Activated CD8-positive, alpha-beta memory T cell treated with anti-CD3 and anti-CD28 coated beads, Interleukin-2, amount 50 U/mL, for 24 hours (primary cell): ENCODE measurements around the gene TBC1D22A.

Experiments
- DNase-seq: peaks from one replicate; pipeline ENCODE4 v3.0.0-alpha.2; 2020; ENCODE audit errors: extremely low read depth

The TBC1D22A gene

GRCh38 chr22:46858181-46858771, 95.8 kb downstream of the TBC1D22A start:
- no peak for DNase-seq

GRCh38 chr22:46860562-46860961, 98.1 kb downstream of the TBC1D22A start:
- no peak for DNase-seq

GRCh38 chr22:46861468-46862367, 99.3 kb downstream of the TBC1D22A start:
- DNase-seq, result no peak

- no peak for DNase-seq
Observed at GRCh38 chr22:46862418-46863324, 100.2 kb downstream of the TBC1D22A start.

GRCh38 chr22:46863794-46864193, 101.3 kb downstream of the TBC1D22A start:
- DNase-seq, result no peak

- no peak for DNase-seq
Observed at GRCh38 chr22:46864314-46865051, 102.0 kb downstream of the TBC1D22A start.

- no peak for DNase-seq
Observed at GRCh38 chr22:46865052-46865434, 102.6 kb downstream of the TBC1D22A start.

GRCh38 chr22:46865642-46866041, 103.2 kb downstream of the TBC1D22A start:
- DNase-seq, result no peak

GRCh38 chr22:46866591-46866990, 104.1 kb downstream of the TBC1D22A start:
- DNase-seq, result no peak

- no peak for DNase-seq
Observed at GRCh38 chr22:46867106-46867505, 104.7 kb downstream of the TBC1D22A start.

GRCh38 chr22:46869329-46869728, 106.9 kb downstream of the TBC1D22A start:
- DNase-seq, result no peak

- no peak for DNase-seq
Observed at GRCh38 chr22:46869831-46870441, 107.5 kb downstream of the TBC1D22A start.

GRCh38 chr22:46871826-46872225, 109.4 kb downstream of the TBC1D22A start:
- no peak for DNase-seq

GRCh38 chr22:46875089-46875488, 112.6 kb downstream of the TBC1D22A start:
- no peak for DNase-seq

GRCh38 chr22:46876357-46876934, 114.0 kb downstream of the TBC1D22A start:
- no peak for DNase-seq

GRCh38 chr22:46878191-46878948, 115.9 kb downstream of the TBC1D22A start:
- DNase-seq, result no peak

- no peak for DNase-seq
Observed at GRCh38 chr22:46879083-46879482, 116.6 kb downstream of the TBC1D22A start.

- DNase-seq, result no peak
Observed at GRCh38 chr22:46881373-46882118, 119.1 kb downstream of the TBC1D22A start.
